Stimulated activated CD8-positive, alpha-beta memory T cell treated with anti-CD3 and anti-CD28 coated beads, Interleukin-7, amount 100 ng/mL, for 48 hours (primary cell): ENCODE results near the gene FAM180B.
A peak's percentile ranks its signal among the peaks of the same experiment; 100 is the strongest.

Experiments
- DNase-seq, 2 donors: peaks; one replicate each; pipeline ENCODE4 v3.0.0-alpha.2; 2020; ENCODE audit warnings: low read depth in 1 of 2; ENCODE audit errors: extremely low read depth in 1 of 2

FAM180B gene

DNA sequence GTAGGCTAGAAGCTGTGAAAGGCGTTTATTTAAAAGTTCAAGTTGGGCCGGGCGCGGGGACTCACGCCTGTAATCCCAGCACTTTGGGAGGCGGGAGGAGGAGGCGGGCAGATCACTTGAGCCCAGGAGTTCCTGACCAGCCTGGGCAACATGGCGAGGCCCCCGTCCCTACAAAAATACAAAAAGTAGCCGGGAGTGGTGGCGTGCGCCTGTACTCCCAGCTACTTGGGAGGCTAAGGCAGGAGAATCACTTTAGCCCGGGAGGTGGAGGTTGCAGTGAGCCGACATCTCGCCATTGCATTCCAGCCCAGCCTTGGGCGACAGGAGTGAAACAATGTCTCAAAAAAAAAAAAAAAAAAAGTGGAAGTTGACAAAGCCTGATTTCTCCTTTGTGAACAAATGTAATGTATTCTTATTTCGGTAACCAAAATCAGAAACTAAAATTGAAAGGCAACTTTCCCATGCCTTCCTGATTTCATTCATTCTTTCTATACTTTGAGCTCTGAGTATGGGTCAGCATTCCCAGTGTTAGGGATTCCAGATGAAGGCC, 20.3 kb upstream of the FAM180B start:
- DNase-seq, result no peak

DNA sequence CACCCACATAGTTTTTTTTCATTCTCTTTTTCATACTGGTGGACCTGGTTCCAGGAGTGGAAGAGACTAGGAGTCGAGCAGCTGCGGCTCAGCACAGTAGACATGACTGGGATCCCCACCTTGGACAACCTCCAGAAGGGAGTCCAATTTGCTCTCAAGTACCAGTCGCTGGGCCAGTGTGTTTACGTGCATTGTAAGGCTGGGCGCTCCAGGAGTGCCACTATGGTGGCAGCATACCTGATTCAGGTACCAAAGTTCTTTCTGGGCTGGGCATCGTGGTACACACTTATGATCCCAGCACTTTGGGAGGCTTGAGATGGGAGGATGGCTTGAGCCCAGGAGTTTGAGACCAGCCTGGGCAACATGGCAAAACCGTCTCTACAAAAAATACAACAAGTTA, 16.8 kb upstream of the FAM180B start:
- no peak for DNase-seq

DNA sequence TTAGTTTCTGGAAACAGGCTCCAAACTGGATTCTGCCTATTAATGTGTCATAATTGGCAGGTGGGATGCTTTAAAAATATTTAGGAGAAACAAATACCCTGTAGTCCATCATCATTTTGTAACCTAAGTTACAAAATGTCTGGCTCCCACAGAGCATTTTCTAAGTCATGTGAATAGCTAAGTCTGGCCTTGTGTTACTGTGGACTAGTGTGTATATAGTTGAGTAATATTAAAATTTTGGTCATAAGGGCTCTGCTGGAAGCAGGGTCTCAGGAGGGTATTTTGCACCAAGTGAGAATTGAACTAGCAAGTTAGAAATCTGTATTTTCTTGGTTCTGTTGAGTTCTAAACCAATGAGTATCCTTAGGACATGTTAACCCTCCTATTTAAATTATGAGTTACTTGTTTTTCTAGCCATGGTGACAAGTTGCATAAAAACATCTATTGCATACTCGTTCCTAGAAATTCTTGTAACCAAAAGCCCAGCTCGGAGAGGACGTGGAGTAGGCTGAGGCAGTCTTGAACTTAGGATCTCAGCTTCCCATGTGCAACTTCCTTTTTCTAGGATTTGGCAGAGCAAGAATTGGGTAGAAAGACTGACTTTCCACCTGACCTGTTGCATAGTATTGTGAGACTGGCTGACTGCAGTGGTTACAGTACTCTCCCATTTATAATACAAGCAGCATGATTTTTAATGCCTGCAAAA, 15.7 kb upstream of the FAM180B start:
- no peak for DNase-seq

DNA sequence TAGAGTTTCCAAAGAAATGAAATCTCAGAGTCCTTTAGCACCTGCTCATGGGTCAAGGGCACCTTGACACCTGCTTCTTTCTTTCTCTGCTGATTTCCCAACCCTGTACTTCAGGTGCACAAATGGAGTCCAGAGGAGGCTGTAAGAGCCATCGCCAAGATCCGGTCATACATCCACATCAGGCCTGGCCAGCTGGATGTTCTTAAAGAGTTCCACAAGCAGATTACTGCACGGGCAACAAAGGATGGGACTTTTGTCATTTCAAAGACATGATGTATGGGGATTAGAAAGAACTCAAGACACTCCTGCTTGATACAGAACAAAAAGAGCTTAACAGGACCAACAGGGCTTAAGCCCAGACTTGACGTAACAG, 15.1 kb upstream of the FAM180B start:
- DNase-seq, result no peak

DNA sequence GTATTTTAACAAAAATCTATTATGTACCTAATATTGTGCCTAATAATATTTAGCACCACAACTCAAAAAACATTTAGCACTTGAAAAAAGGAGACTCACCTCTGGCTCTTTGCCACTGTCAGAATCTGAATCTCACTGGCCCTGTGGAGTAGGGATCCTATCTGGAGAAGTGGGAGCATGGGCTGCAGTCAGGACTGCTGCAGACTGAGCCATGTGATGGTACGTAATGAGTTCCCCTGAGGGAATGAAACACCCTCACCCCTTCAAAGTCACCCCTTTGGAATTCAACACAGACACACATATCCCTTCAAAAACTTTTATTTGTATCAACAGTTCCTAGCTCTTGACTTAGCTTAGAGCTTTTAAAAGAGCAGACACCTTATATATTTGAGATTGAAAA, 14.6 kb upstream of the FAM180B start:
- DNase-seq, result no peak

DNA sequence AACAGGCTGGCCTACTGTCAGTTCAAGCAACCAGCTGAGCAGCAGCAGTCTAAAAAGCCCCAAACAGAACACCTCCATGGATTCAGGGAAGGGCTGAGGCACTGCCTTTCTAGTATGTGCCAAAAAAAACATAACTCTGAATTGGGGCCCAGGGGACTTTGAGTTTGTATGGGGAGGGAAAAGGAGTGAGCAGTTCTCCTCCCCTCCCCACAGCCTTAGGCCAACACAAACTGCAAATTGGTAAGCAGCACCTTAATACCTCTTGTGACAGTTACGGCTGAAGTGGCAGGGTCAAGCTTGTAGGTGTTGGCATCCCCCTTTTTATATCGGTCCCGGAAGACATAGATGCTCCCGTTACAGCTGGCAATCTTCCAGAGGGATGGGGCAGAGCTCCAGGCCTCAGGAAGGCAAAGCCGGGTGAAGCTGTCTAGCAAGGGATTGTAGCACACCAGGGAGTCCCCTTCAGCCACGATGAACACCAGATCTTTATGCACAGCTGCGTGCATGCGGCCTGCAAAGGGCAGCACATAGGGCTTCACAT, 13.7 kb upstream of the FAM180B start:
- DNase-seq, result no peak

DNA sequence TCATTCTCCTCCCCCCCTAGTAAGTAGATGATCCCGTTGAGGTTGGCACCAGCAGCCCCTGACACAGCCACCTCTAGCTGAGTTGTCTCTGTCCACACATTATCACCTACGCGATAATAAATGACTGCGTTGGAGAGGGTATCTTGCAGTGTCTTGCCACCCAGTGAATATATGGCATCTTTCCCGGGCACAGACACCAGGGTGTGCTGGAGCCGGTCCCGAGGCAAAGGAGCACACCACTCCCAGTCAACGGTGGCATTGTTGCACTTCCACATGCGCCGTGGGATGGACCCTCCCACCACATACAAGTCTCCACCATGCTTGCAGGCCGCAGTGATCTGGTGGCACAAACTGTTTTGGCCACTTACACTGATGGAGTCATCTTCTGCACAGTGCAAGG, 13.2 kb upstream of the FAM180B start:
- no peak for DNase-seq

DNA sequence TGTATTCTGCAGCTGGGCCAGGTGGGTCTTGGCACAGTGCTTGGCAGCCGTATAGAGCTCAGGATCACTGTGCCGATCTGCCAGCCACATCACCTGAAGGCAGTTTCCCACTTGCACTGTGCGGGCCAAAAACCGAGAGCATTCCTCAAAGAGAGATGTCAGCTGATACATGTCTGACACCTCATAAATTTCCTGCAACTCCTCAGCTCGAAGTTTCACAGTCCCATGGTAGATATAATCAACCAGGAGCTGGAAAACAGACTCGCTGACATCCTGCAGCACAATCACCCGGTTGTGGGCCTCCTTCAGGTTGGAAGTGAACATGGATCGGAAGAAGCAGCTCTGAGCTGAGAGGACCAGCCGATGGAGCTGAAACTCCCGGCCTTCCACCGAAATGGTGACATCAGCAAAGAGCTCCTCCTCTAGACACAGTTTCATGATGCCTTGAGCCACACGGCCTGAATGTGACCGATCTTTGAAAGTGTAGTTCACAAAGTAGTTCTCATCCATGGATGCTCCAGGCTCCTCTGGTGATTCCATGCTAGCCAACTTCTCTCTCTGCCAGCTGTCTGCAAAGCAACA, 8.9 kb upstream of the FAM180B start:
- no peak for DNase-seq

DNA sequence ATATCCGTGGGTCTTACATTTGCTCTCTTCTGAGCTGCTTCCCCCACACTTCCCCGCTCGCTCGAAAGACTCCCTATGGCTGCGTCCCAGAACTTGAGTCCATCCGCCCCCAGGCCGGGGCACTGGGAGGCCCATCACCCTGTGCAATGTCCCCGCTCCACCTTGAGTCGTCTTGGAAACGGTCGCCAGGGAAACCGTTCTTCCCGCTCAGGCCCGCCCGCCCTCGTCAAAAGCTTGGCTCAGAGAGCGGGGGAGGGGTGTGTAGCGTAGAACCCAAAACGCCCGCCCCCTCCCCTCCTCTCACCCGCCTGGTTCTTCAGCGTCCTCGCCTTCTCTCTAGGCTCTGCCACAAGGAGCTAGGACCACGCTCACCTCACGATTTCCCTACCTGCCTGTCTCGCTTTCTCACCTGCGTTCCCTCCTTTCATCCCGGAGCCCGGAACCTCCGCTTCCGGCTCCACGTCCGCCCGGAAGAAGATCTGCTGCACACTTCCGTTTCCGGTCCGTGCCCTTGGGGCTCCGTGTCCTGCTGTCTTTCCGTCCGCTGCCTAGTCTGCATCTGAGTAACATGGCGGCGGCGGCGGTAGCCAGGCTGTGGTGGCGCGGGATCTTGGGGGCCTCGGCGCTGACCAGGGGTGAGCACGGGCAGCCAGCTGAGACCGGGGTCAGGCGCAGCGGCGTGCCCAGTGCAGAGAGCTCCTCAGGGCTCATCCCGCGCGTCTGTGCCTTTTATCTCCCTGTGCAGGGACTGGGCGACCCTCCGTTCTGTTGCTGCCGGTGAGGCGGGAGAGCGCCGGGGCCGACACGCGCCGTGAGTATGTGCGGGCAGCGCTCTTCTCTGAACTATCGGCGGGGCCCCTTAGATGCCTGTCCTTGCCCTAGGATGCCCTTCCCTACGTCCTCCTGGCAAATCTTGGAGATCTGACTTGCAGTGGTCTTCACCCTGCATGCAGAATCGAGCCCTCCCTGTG, 7.7 kb upstream of the FAM180B start, which contains the start of the genes KBTBD4 and NDUFS3:
Gene KBTBD4, minus strand, starts transcription at position 447 of the 971 bp plus-strand sequence. Its CDS starts 19 bp downstream, at position 428.
Gene NDUFS3, plus strand, starts transcription at position 551 of the 971 bp plus-strand sequence. Its CDS starts 18 bp downstream, at position 569.
- peak; percentile 78 to 79 for DNase-seq

DNA sequence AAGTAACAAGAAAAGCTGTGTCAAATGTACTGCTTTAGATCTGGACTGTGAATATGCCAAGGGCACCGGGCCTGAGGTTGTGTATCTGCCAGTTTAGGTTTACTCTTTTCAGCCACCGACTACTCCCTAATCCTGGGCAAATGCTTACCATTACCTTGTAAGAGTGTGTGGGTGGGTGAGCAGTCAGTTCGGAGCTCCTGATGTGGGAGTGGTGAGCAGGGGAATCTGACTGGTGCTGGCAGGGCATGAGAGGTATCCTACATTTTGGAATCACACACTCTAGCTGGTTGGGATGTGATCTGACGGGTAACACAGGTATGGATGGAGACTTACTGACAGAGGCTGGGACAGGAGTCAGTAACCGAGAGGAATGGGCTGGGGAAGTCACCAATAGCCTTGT, 2.6 kb upstream of the FAM180B start:
- no peak for DNase-seq

DNA sequence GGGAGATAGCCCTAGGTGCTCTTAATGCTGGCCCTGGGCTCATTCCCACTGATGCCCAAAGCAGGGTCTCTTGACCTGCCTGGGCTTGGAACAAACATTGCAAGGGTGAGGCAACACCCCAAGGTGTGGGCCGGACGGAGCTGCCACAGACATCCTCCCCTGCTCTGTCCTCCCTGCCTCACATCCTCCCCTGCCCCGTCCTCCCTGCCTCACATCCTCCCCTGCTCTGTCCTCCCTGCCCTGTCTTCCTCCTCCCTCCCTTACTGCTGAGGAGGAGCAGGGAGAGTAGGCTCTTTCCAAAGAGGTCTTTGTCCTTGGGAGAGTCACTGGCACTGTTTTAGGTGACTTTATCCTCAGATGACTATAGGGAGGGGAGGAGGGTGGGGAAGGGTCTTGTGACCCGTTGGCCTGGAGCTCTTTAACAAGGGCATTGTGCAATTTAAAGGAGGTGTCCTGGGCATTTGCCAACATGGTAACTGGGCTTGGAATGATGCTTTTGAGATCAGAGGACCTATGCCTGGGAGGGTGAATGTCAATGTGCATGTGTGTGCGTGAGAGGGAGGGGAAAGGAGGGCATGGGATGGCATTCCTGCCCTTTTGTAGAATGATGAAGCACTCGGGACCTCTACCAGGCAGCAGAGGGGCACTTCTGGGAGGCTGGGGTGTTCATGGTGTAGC, 700 bp downstream of the FAM180B start:
- no peak for DNase-seq

DNA sequence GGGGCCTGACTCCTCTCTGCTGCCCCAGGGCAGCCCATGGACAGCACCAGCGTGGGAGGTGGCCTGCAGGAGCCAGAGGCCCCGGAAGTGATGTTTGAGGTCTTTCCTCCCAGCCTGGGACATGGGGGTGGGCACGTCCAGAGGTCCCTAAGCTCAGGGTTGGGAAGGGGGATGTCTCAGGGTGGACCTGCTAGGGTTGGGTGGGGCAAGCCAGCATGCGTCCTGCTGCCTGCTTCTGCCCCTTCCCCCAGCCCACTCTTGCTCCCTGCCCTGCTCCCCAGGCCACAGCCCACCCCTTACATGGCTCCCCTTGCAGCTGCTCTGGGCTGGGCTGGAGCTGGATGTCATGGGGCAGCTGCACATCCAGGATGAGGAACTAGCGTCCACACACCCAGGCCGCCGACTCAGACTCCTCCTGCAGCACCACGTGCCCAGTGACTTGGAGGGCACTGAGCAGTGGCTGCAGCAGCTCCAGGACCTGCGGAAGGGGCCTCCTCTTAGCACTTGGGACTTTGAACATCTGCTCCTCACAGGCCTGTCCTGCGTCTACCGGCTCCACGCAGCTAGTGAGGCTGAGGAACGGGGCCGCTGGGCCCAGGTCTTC, 1.3 kb downstream of the FAM180B start:
- DNase-seq, result no peak

DNA sequence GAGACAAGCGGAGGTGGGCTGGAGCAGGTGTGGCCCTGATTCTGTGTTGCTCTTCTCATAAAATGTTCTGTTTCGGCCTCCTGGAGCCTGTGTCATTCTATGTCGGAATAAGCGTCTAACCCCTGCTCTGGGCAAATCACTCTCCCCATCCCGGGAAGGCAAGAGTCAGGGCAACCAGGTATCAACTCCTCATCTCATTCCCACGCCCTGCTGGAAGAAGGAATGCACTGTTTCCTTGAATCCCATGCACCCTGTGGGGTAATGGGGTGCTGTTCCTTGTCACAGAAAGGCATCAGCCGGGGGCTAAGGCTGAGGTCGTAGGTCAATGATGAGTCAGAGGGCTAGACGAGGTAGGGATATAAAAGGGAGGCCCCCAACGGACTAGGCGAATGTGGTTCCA, 2.6 kb downstream of the FAM180B start:
- no peak for DNase-seq

DNA sequence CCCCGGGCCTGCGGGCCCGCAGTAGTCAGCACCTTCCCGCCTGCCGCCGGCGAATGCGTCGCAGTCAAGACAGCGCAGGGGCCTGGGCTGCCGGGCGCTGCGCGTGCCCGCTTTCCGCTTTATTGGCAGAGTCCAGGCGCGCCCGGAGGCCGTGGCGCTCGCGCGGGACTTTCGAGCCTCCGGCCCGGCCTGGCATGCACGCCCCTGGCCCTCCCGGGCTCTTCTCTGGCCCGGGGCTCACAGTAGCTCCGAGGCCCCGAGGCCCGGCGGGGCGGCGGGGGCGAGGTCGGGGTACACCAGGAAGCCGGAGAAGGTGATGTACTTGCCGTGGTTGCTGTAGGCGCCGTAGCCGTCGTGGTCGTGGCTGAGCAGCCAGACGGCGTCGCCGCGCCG, 3.1 kb downstream of the FAM180B start:
- no peak for DNase-seq

DNA sequence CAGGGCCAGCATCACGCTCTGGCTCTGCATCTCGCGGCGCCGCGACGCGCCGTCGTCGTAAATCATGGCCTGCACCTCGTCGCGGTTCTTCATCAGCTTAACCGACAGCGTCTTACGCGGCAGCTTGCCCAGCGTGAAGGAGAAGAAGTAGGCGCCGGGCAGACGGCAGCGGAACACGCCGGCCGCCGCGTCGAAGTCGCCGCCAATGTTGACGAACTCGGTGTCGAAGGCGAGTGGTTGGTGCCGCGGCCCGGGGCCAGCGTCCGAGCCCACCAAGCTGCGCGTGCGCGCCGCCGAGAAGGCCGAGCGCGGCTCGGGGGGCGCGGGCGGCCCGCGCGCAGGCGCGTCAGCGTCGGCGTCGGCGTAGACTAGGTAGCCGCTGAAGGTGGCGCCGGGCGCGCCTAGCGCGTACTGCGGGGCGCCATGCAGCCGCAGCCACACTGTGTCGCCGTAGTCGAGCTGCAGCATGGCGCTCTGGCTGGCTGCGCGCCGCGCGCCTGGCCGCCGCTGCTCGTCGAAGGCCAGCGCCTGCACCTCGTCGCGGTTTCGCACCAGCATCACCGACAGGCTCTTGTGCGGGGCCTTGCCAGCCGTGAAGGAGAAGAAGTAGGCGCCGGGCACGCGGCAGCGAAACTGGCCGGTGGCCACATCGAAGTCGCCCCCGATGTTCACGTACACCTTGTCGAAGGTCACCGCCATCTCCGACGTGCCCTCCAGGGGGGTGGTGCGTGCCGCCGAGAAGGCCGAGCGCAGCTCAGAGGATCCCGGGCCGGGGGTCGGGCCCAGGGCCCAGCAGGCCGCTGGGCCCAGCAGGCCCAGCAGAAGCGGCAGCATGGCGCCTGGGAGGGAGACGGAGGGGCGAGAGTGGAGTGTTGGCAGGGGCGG, 3.7 kb downstream of the FAM180B start:
- no peak for DNase-seq

DNA sequence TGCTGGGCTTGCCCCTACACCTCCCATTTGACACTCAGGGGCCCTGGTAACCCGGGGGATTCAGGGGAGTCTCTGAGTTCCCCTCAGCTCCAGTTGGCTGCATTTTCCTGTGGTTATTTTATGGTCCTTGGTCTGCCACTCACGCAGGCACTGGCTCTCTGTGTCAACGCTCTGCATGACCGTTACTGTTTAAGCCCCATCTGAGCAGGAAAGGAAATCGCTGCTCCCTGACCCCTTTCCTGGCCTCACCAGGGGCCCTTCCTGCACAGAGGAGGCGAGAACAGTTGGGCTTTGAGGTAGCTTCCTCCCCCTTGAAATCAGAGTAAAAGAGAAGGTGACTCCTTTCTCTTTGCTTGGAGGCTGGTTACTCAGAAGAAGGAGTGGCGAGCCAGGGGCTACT, 5.3 kb downstream of the FAM180B start:
- no peak for DNase-seq

DNA sequence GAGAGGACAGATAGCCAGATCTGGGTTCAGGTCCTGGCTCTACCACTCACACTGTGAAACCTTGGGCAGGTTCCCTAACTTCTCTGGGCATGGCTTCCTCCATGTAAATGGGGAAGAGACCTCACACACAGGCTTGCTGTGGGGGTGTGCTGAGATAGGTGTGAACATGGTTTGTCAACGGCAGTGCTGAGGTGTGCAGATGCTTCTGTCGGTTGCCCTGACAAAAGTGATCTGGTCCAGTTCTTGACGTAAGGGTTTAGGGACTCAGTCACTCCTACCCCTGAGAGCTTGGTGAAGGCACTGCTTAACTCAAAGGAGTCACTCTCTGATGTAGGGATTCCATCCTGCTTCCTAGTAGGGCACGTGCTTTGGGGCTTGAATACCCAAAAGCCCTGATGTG, 5.8 kb downstream of the FAM180B start:
- no peak for DNase-seq

DNA sequence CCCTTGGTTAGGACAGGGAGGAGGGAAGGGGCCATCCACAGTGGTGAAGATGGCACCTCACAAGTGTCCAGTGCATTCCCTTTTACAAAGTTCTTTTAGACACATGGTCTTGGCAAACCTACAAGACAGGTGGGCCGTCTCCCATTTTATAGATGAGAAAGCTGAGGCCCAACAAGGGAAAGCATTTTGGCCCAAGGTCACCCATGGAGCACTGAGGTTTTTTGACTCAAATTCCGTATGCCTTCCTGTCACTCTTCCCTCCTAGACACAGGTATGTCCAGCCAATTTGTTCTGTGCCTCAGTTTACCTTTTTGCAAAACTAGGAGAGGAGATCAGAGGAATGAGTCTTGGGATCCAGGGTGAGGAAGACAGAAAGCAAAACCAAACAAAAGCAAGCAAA, 6.5 kb downstream of the FAM180B start:
- no peak for DNase-seq

DNA sequence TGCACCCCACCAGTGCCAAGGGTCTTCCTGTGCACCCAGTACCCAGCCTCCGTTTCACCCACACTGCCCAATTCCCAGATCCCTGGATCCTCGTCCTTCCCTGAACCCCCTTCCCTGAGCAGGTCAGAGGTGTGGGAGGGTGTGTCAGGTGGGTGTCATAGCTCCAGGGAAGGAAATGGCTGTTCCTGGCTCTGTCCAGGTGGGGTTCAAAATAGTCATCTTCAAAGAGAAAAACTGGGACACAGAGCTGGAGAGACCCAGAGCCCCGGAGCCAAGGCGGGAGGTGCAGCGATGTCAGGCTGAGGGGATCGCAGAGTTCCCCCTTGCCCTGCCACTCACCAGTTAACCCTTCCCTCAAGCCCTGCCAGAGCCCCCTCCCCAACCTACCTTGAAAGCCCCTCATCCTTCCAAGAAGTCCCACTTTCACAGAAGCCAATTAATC, 7.0 kb downstream of the FAM180B start:
- no peak for DNase-seq
